ENCODE data around the gene SERPINE3.

The SERPINE3 gene

DNA sequence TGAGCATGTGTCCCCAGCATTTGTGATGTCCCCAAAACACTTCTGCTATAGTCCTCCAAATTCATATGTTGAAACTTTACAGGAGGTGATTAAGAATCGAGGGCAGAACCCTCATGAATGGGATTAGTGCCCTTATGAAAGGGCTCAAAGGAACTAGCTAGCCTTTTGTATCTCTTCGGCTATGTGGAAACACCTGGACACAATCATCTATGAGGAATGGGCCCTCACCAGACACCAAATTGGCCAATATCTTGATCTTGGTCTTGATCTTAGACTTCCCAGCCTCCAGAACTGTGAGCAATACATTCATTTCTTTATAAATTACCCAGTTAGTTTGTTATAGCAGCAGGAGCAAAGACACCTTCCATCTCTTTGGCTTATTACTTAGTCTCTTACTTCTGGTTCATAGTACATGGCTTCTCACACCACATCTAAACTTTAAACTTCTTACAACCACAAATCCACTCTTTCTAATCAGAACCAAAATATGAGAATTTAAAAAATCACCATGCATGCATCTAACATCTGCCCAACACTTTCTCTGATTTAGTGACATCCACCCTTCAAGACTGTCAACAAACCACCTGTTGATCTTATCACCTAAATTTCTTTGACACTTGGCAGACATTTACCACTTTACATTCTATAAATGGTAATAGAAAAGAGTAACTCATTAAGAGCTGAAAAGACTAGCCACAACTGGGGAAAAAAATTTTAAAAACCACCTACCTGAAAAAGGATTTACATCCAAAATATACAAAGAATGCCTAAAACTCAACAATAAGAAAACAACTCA, 6.7 kb upstream of the SERPINE3 start:
- DNase-seq (ENCODE audit: low read depth in 2 of 2) = no peak
- TF ChIP-seq, protein P1, sequence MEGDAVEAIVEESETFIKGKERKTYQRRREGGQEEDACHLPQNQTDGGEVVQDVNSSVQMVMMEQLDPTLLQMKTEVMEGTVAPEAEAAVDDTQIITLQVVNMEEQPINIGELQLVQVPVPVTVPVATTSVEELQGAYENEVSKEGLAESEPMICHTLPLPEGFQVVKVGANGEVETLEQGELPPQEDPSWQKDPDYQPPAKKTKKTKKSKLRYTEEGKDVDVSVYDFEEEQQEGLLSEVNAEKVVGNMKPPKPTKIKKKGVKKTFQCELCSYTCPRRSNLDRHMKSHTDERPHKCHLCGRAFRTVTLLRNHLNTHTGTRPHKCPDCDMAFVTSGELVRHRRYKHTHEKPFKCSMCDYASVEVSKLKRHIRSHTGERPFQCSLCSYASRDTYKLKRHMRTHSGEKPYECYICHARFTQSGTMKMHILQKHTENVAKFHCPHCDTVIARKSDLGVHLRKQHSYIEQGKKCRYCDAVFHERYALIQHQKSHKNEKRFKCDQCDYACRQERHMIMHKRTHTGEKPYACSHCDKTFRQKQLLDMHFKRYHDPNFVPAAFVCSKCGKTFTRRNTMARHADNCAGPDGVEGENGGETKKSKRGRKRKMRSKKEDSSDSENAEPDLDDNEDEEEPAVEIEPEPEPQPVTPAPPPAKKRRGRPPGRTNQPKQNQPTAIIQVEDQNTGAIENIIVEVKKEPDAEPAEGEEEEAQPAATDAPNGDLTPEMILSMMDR (IDR thresholded peaks at IDR 0.05; ENCODE audit: low read depth, low read length) = no peak

GRCh38 chr13:51333421-51333820, 6.1 kb upstream of the SERPINE3 start:
- TF ChIP-seq, protein P1 (IDR thresholded peaks at IDR 0.05; ENCODE audit: low read depth, low read length) = no peak
- DNase-seq (ENCODE audit: low read depth in 2 of 2) = no peak
- H3K4me3 ChIP-seq (replicated peaks in 1 of 2; ENCODE audit: low read depth in 2 of 2, low read length in 2 of 2) = no peak overlapping the region

More for the DNA sequence above, 6.7 kb upstream of the SERPINE3 start:
- H3K4me3 ChIP-seq (replicated peaks in 1 of 2; ENCODE audit: low read depth in 2 of 2, low read length in 2 of 2) = no peak overlapping the region

- TF ChIP-seq, protein P1 (IDR thresholded peaks at IDR 0.05; ENCODE audit: low read depth, low read length) = no peak
- DNase-seq (ENCODE audit: low read depth in 2 of 2) = no peak
- no peak overlapping the region for H3K4me3 ChIP-seq (replicated peaks in 1 of 2; ENCODE audit: low read depth in 2 of 2, low read length in 2 of 2)
Measured at GRCh38 chr13:51333826-51334225, 5.7 kb upstream of the SERPINE3 start.

DNA sequence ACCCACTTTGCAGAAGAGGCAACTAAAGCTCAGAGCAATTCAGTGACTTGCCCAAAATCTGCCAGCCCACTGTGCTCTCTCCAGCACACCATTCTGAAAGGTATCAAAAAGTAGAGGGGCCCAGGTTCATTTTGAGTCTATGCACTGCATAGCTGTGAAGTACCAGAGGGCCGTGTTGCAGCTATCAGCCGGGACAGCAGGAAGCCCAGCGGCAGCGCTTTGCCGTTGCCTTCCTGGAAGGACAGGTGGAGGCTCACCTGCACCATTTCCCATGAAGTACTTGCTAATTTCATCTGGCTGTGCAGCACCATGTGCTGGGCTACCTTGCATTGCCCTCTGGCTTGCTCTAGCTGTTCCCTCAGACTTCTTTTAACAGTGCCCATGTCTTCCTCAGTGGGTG, 2.7 kb upstream of the SERPINE3 start:
- no peak overlapping the region for H3K4me3 ChIP-seq (replicated peaks in 1 of 2; ENCODE audit: low read depth in 2 of 2, low read length in 2 of 2)
- no peak for DNase-seq (ENCODE audit: low read depth in 2 of 2)
- TF ChIP-seq, protein P1 (IDR thresholded peaks at IDR 0.05; ENCODE audit: low read depth, low read length) = no peak

GRCh38 chr13:51339952-51340732, 651 bp downstream of the SERPINE3 start:
- H3K4me3 ChIP-seq (replicated peaks in 1 of 2; ENCODE audit: low read depth in 2 of 2, low read length in 2 of 2) = no peak overlapping the region
- TF ChIP-seq, protein P1 (IDR thresholded peaks at IDR 0.05; ENCODE audit: low read depth, low read length) = no peak

GRCh38 chr13:51341232-51341631, 1.7 kb downstream of the SERPINE3 start:
- H3K4me3 ChIP-seq (replicated peaks in 1 of 2; ENCODE audit: low read depth in 2 of 2, low read length in 2 of 2) = no peak overlapping the region
- no peak for DNase-seq (ENCODE audit: low read depth in 2 of 2)
- TF ChIP-seq, protein P1 (IDR thresholded peaks at IDR 0.05; ENCODE audit: low read depth, low read length) = no peak

More at GRCh38 chr13:51339952-51340732, 651 bp downstream of the SERPINE3 start:
- peak in 1 of 2 donors; percentile 45 for DNase-seq (ENCODE audit: low read depth in 2 of 2)
